ENCODE measurements around the gene CDCP2.
A peak's percentile ranks its signal among the peaks of the same experiment; 100 is the strongest.

The CDCP2 gene

DNA sequence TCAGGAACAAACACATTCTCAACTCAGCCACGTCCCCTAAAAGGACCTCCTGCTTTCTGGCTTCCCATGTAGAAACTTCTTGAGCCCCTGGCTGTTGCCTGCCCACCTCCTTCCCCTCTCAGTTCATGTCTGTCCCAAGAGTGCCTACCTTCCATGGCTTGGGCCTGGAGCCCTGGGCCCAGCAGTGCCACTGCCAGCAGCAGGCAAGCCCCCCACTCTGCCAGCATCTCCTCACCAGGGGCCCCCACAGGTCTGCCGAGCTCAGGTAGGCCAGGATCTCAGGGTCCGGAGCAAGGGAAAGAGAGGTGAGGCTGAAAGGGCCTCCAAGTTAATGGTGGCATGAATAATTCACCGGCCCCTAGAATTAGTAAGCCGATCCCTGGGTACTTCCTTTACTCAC is at the start of gene CDCP2:
Gene CDCP2 (minus strand): TSS at position 305 of the 400 bp plus-strand sequence. CDS start 78 bp downstream, at position 227.
- DNase-seq, result no peak

DNA sequence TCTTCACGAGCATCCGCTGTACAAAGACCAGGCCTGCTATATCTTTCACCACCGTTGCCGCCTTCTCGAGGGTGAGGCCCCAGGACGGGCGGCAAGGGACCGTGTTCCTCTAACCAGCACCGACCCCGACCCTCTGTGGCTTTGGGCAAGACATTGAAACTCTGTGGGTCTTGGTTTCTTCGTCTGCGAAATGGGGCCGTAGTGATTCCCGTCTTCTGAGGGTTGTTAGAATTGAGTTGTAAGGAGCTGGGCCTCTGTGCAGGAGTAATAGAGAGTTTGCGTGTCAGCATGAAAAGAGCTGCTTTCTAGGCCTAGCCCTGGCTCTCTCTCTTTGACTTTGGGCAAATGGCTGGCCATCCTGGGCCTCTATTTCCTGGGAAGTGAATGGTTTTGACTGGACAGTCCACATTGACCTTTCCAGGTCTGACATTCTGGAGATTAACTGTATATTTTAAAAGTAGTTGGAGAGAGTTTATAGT is 47.8 kb upstream of the CDCP2 start:
- DNase-seq, result no peak

- DNase-seq, result peak; percentile 94
Measured at GRCh38 chr1:54199765-54200518, 47.1 kb upstream of the CDCP2 start, which contains the start of the genes CYB5RL and MRPL37. Gene CYB5RL, minus strand, starts transcription at chr1:54200030. Its CDS starts 4,414 bp downstream, at chr1:54195616. Gene MRPL37, plus strand, starts transcription at chr1:54200167. Its CDS starts 77 bp downstream, at chr1:54200244.

DNA sequence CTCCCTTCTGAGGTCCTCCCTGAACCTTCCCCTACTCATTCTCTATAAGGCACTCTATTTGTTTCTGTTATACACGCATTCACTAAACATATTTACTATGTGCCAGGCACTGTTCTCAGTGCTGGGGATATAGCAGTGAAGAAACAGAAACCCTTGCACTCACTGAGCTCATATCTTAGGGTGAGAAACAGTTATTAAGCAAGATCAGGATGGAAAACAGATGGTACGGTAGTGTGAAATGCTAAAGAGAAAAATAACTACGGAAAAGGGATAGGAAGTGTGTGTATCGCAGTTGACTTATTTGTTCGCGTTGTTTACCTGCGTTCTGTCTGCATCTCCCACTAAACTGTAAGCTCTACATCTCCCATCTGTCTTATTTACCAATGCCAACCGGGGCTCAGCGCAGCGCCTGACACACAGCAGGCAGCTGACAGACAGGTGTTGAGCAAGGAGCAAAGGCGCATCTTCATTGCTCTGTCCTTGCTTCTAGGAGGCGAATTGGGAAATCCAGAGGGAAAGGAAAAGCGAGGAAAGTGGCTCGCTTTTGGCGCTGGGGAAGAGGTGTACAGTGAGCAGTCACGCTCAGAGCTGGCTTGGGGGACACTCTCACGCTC is 46.5 kb upstream of the CDCP2 start:
- DNase-seq, result no peak

DNA sequence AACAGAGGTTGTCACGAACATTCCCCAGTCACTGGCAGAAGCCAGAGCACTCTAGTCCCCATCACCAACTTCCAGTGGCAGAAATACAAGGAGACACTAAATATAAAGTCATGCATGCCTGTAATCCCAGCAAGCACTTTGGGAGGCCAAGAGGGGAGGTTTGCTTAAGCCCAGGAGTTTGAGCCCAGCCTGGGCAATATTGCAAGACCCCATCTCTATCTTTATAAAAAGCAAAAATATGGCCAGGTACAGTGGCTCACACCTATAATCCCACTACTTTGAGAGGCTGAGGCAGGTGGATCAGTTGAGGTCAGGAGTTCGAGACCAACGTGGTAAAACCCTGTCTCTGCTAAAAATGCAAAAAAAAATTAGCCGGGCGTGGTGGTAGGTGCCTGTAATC is 40.7 kb upstream of the CDCP2 start:
- no peak for DNase-seq

- DNase-seq, result no peak
Measured at GRCh38 chr1:54191525-54191924, 38.7 kb upstream of the CDCP2 start.

- DNase-seq, result no peak
Measured at GRCh38 chr1:54190526-54190925, 37.7 kb upstream of the CDCP2 start.

- no peak for DNase-seq
Measured at GRCh38 chr1:54188291-54188690, 35.5 kb upstream of the CDCP2 start.

DNA sequence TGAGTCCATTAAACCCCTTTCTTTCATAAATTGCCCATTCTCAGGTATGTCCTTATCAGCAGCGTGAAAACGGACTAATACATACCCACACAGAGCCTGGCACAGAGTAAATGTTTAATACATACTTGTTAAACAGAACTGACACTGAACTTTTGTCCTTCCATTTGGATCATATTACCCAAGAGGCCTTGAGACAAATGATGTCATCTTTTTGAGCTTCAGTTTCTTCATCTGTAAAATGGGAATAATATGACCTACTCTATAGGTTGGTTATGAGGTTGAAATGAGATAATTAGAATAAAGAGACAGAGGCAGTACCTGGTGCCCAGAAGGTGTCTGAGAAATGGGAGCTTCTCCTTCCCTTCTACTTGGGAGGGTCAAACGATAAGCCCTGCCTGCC is 33.3 kb upstream of the CDCP2 start:
- DNase-seq, result no peak

- no peak for DNase-seq
Measured at GRCh38 chr1:54180701-54181360, 28.0 kb upstream of the CDCP2 start.

GRCh38 chr1:54178296-54179070 is 25.7 kb upstream of the CDCP2 start:
- DNase-seq, result no peak

GRCh38 chr1:54177726-54178125 is 24.9 kb upstream of the CDCP2 start:
- DNase-seq, result no peak

DNA sequence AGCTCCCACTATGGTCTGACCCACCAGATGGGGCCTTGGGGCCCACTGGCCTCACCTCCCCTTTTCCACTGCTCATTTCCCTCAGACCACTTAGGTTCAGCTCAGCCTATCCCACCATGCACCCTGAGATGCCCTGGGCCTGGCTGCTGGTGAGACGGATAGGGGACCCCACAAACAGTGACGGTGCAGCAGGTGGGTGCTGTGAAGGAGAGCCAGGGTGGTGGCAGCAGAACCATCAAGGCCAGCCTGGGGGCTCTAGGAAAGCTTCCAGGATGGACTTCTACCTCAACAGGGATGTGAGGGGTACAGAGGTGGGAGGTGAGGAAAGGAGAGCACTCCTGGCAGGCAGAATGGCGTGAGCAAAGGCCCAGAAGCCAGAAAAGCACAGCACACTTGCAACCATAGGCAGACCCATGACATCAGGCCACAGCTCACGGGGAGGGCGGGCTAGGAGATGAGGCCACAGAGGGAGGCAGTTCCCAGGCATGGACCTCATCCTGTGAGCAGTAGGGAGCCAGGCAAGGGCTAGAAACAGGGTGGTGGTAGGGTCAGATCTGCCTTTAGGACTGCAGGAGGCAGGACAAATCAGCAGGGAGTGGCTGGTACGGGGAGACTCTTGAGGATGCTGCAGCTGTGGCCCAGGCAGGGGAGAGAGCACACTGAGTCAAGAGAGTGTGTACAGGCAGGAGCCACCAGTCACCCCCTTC is 24.0 kb upstream of the CDCP2 start:
- no peak for DNase-seq

DNA sequence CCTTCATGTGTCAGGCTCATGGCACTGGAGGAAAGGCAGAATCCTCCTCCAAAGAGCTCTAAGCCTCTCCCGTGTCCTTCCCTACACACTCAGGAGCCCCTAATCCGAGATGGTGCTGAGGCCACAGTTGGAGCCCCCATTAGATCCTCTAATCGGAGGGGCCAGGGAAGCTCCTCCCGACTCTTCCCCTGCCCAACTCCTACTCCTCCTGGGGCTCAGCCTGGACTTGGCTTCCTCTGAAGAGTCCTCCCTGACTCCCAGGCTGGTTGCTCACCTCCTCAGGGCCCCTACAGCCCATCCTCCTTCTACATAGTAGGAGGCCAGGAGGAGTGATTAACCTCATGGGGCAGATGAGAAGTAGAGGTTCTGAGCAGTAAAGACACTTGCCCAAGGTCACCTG is 21.3 kb upstream of the CDCP2 start:
- no peak for DNase-seq

- no peak for DNase-seq
Measured at GRCh38 chr1:54173681-54174080, 20.9 kb upstream of the CDCP2 start.

DNA sequence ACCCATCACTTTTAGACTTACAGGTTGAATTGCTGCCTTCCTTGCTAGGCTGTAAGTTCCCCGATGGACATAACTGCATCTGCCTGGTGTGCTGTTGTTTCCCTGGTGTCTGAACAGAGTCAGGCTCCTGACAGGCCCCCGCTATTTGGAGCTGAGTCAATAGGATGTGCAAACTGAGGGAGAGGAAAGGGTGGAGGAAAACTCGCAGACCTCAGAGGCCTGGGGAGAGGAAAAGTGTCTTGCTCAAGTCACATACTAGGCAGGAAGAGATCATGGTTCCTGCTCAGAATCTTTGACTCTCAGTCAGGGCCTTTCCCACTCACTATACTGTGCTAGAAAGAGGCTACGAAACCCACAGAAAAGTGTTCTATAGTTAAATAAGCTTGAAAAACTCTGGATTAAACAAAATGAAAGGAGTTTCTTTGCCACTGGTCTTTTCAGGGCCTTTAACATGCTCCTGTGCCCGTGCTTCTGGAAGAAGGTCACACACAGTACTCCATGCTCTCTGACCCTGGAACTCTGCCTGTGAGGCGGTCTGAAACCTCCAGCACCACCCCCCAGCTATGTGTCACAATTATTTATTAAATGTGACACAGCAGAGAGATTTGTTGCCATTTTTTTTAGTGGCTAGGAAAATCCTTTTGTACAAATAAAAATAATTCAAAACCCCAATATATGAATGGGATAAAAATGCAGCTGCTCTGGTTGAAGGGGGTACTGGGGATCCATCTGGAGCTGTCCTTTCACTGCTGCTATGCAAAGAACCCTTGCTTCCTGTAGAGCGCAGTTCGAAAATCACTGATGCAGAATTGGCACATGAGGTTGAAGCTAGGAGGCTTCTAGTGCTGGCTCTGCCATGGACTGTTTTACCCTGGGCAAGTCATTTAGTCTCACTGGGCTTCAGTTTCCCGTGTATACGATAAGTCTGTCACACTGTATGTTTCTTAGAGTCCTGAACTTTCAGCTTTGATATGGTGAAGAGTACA is 20.1 kb upstream of the CDCP2 start:
- DNase-seq, result no peak

GRCh38 chr1:54171606-54172005 is 18.8 kb upstream of the CDCP2 start:
- no peak for DNase-seq

DNA sequence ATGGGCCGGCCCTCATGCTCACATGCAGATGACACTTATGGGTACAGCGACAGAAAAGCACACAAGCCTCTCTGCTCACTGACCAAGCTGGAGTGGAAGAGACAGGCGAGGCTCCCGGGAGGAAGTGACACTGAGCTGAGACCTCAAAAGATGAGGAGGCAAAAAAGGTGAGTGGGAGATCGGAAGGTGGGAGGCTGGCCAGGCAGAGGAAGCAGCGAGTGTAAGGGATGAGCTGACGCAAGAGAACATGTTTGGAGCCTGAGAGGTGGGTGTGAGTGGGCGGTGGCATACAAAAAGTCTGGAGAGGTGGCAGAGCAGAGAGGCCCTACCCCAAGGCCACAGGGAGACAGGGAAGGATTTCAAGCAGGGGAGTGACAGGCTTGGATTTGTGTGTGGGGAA is 18.2 kb upstream of the CDCP2 start:
- no peak for DNase-seq

- DNase-seq, result no peak
Measured at GRCh38 chr1:54169068-54169467, 16.3 kb upstream of the CDCP2 start.

GRCh38 chr1:54168206-54168965 is 15.6 kb upstream of the CDCP2 start:
- no peak for DNase-seq
